Adipocyte (in vitro differentiated cells): ENCODE measurements around the gene DNAAF8.

Experiments used
- DNase-seq: peaks from one replicate; pipeline ENCODE4 v3.0.0-alpha.2; 2015; ENCODE audit warnings: low read depth
- H3K27me3 ChIP-seq: replicated peaks from 2 replicates; pipeline ENCODE4 v1.7.0; 2013; ENCODE audit warnings: mild to moderate bottlenecking, low read length, moderate library complexity; ENCODE audit not compliant: control insufficient read depth, insufficient read depth
- H3K36me3 ChIP-seq: 2 replicates; pipeline ENCODE4 v1.7.0; 2013; ENCODE audit warnings: low read length, mild to moderate bottlenecking, moderate library complexity; ENCODE audit not compliant: control insufficient read depth, insufficient read depth, severe bottlenecking
- H3K4me1 ChIP-seq: 2 replicates; pipeline ENCODE4 v1.7.0; 2013; ENCODE audit warnings: mild to moderate bottlenecking, low read length, moderate library complexity; ENCODE audit not compliant: control insufficient read depth, insufficient read depth
- H3K4me3 ChIP-seq: 2 replicates; pipeline ENCODE4 v1.7.0; 2013; ENCODE audit warnings: mild to moderate bottlenecking, low read length, moderate library complexity
- H3K9ac ChIP-seq: 2 replicates; pipeline ENCODE4 v1.7.0; 2013; ENCODE audit warnings: mild to moderate bottlenecking, low read length, moderate library complexity
- H3K9me3 ChIP-seq: 2 replicates; pipeline ENCODE4 v1.7.0; 2013; ENCODE audit warnings: mild to moderate bottlenecking, low read length, moderate library complexity; ENCODE audit not compliant: control insufficient read depth

The DNAAF8 gene

DNA sequence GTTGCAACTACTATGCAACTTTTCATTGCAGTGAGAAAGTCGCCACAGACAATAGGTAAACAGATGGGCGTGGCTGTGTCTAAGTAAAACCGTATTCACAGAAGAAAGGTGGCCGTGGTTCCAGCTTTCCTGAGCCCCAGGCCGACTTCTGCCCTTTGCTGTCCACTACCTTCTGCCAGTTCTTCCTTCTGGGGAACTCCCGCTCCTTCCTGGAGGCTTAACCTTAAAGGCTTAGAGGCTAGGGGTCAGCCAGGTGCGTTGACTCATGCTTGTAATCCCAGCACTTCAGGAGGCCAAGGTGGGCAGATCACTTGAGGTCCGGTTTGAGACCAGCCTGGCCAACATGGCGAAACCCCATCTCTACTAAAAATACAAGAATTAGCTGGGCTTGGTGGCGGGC, 55.9 kb downstream of the DNAAF8 start:
- Histone ChIP-seq H3K4me1 (no peaks in the 10 kb centered on the region), H3K9ac (no peak overlapping the region), H3K27me3 (peaks cover 22% of the 10 kb centered on the region), H3K9me3 (no peaks in the 10 kb centered on the region), H3K4me3 (no peak overlapping the region), H3K36me3 (no peaks in the 10 kb centered on the region)
- DNase-seq: no peak

DNA sequence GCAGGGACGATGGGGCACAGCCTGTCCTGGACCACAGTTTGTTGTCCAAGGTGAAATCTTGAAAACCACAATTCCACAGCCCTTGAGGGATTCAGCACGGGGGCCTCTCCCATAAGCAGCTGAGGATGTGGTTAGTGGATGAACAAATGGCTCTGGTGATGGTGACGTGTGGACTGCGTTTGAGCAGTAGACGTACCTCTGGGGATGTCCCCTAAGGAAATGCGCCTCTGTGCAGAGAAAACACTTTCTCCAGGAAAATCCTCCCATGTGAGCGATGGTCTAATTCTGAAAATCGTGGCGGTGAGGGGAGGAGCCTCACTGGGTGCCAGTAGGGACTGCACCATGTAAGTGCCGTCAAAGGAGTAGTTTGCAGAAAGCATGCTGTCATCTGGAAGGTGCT, 56.5 kb downstream of the DNAAF8 start:
- H3K4me1 ChIP-seq: no peaks in the 10 kb centered on the region
- no peaks in the 10 kb centered on the region for H3K9me3 ChIP-seq
- DNase-seq: no peak
- H3K27me3 ChIP-seq: peaks cover 22% of the 10 kb centered on the region
- H3K36me3 ChIP-seq: no peaks in the 10 kb centered on the region
- no peak overlapping the region for H3K4me3 ChIP-seq
- H3K9ac ChIP-seq: no peak overlapping the region

GRCh38 chr16:4792951-4793513, 58.7 kb downstream of the DNAAF8 start:
- H3K4me3 ChIP-seq: no peak overlapping the region
- H3K9me3 ChIP-seq: no peaks in the 10 kb centered on the region
- no peak overlapping the region for H3K9ac ChIP-seq
- H3K27me3 ChIP-seq: peaks cover 22% of the 10 kb centered on the region
- H3K4me1 ChIP-seq: no peaks in the 10 kb centered on the region
- no peaks in the 10 kb centered on the region for H3K36me3 ChIP-seq
- DNase-seq: no peak

GRCh38 chr16:4795181-4795827, 61.0 kb downstream of the DNAAF8 start, which contains the start of gene SMIM22:
Gene SMIM22 (plus strand): TSS chr16:4795369. CDS start chr16:4795735, 366 bp downstream.
- H3K4me3 ChIP-seq: no peak within 1 kb of the TSS
- H3K27me3 ChIP-seq: peaks cover 9% of the 10 kb centered on the region
- no peaks in the 10 kb centered on the region for H3K9me3 ChIP-seq
- H3K9ac ChIP-seq: no peak within 1 kb of the TSS
- no peaks in the 10 kb centered on the region for H3K4me1 ChIP-seq
- DNase-seq: no peak
- H3K36me3 ChIP-seq: no peaks in the 10 kb centered on the region

GRCh38 chr16:4795828-4796572, 61.7 kb downstream of the DNAAF8 start:
- H3K4me3 ChIP-seq: no peak overlapping the region
- no peaks in the 10 kb centered on the region for H3K4me1 ChIP-seq
- DNase-seq: no peak
- peaks cover 4% of the 10 kb centered on the region for H3K27me3 ChIP-seq
- no peaks in the 10 kb centered on the region for H3K9me3 ChIP-seq
- H3K36me3 ChIP-seq: no peaks in the 10 kb centered on the region
- H3K9ac ChIP-seq: no peak overlapping the region

GRCh38 chr16:4796982-4797804, 62.9 kb downstream of the DNAAF8 start:
- Histone ChIP-seq H3K9me3 (no peaks in the 10 kb centered on the region), H3K9ac (no peak overlapping the region), H3K4me3 (no peak overlapping the region), H3K36me3 (no peaks in the 10 kb centered on the region), H3K4me1 (peaks cover 6% of the 10 kb centered on the region), H3K27me3 (no peaks in the 10 kb centered on the region)
- DNase-seq: no peak

- no peaks in the 10 kb centered on the region for H3K27me3 ChIP-seq
- no peaks in the 10 kb centered on the region for H3K9me3 ChIP-seq
- peaks cover 6% of the 10 kb centered on the region for H3K4me1 ChIP-seq
- H3K4me3 ChIP-seq: no peak overlapping the region
- no peak overlapping the region for H3K9ac ChIP-seq
- no peak for DNase-seq
- H3K36me3 ChIP-seq: no peaks in the 10 kb centered on the region
Measured at GRCh38 chr16:4797805-4798252, 63.5 kb downstream of the DNAAF8 start.

GRCh38 chr16:4798456-4798855, 64.1 kb downstream of the DNAAF8 start:
- Histone ChIP-seq H3K9me3 (no peaks in the 10 kb centered on the region), H3K9ac (no peak overlapping the region), H3K4me1 (peaks cover 10% of the 10 kb centered on the region), H3K4me3 (no peak overlapping the region), H3K36me3 (no peaks in the 10 kb centered on the region), H3K27me3 (no peaks in the 10 kb centered on the region)
- DNase-seq: no peak
